Endothelial cell of umbilical vein (primary cell): ENCODE data around the gene SPAM1. TPM values are rescaled to one million over a fixed set of nuclear protein-coding genes. Genes with fewer than 3 reads are reported as not detected.

Experiments used
- BruUV-seq: library from RNA; stranded (reverse); fragments of 400-500 nt; replicated peaks from 2 replicates; lab custom pipeline; 2021; lab: Mats Ljungman, UMichigan
- CTCF ChIA-PET: fragments of 300-600, 350-600 bp; sonication (Branson Sonifier 250); formaldehyde crosslinking; loops from one replicate; lab custom pipeline; 2021; ENCODE audit warnings: antibody characterized with exemption, inconsistent platforms; lab: Charles Lee
- POLR2A ChIA-PET: fragments of 300-600, 350-600 bp; sonication (Branson Sonifier 250); formaldehyde crosslinking; loops from one replicate; lab custom pipeline; 2021; ENCODE audit warnings: antibody characterized with exemption, inconsistent platforms; lab: Charles Lee
- DNase-seq: peaks from one replicate; pipeline ENCODE4 v3.0.0-alpha.2; 2011; ENCODE audit warnings: low read depth, low spot score
- FAIRE-seq: peaks from 2 replicates; lab custom pipeline; 2011; peaks lifted over from hg19 to GRCh38; lab: Jason Lieb, UNC
- H2AFZ ChIP-seq: 2 replicates; pipeline ENCODE4 v1.6.0; 2012; ENCODE audit warnings: low read depth, low read length, control low read depth, inconsistent platforms
- H3K27ac ChIP-seq: 2 replicates; pipeline ENCODE4 v1.5.1; 2011; ENCODE audit warnings: low read depth, mild to moderate bottlenecking, control low read depth, low read length, moderate library complexity; ENCODE audit not compliant: insufficient read depth
- H3K27me3 ChIP-seq, 2 experiments: 2 replicates each; pipeline versions ENCODE4 v1.6.0 to v1.6.1; 2011; ENCODE audit warnings: low read length in 2 of 2, mixed read lengths in 1 of 2; ENCODE audit not compliant: control insufficient read depth in 2 of 2, insufficient read depth in 2 of 2
- H3K36me3 ChIP-seq, 2 experiments: 2 replicates in 1 of 2; 3 replicates in 1 of 2; pipeline ENCODE4 v1.5.1; 2011; ENCODE audit warnings: low read length in 2 of 2, mild to moderate bottlenecking in 1 of 2, moderate library complexity in 1 of 2; ENCODE audit not compliant: control insufficient read depth in 2 of 2, insufficient read depth in 2 of 2; ENCODE audit errors: extremely low read depth in 1 of 2
- H3K4me1 ChIP-seq: 3 replicates; pipeline ENCODE4 v1.5.1; 2011; ENCODE audit warnings: mild to moderate bottlenecking, low read length; ENCODE audit not compliant: control insufficient read depth, insufficient read depth; ENCODE audit errors: extremely low read depth
- H3K4me2 ChIP-seq: 2 replicates; pipeline ENCODE4 v1.6.1; 2011; ENCODE audit warnings: low read length, control low read depth, mixed read lengths; ENCODE audit not compliant: insufficient read depth
- H3K4me3 ChIP-seq, 3 experiments: fragments of 200-600 bp in 1 of 3; sonication (generic), shearing (Covaris generic) in 1 of 3; replicated peaks in 1 of 3; 2 replicates each; pipeline ENCODE4 v1.5.1; 2011 to 2016; ENCODE audit warnings: control low read depth in 3 of 3, low read length in 3 of 3, mild to moderate bottlenecking in 2 of 3, inconsistent platforms in 1 of 3, low read depth in 1 of 3, moderate library complexity in 1 of 3; ENCODE audit not compliant: insufficient read depth in 1 of 3
- H3K79me2 ChIP-seq: 2 replicates; pipeline ENCODE4 v1.6.0; 2012; ENCODE audit warnings: low read length, inconsistent platforms; ENCODE audit not compliant: control insufficient read depth, insufficient read depth
- H3K9ac ChIP-seq: replicated peaks from 2 replicates; pipeline ENCODE3; 2011; ENCODE audit warnings: low read length, control low read depth; ENCODE audit not compliant: insufficient read depth; ENCODE audit errors: extremely low read depth
- H3K9me1 ChIP-seq: replicated peaks from 3 replicates; pipeline ENCODE4 v1.6.0; 2011; ENCODE audit warnings: mild to moderate bottlenecking, low read length; ENCODE audit not compliant: control insufficient read depth, insufficient read depth; ENCODE audit errors: extremely low read depth
- H3K9me3 ChIP-seq: replicated peaks from 2 replicates; pipeline ENCODE4 v1.5.1; 2012; ENCODE audit warnings: low read length, inconsistent platforms; ENCODE audit not compliant: control insufficient read depth, insufficient read depth
- H4K20me1 ChIP-seq: replicated peaks from 2 replicates; pipeline ENCODE3; 2011; ENCODE audit warnings: mild to moderate bottlenecking, low read length; ENCODE audit not compliant: control insufficient read depth, insufficient read depth; ENCODE audit errors: extremely low read depth
- CTCF ChIP-seq, 2 donors: IDR thresholded peaks; 1 replicate in 1 of 2; 2 replicates in 1 of 2; pipeline ENCODE4 v1.5.1; 2011; ENCODE audit warnings: low read length in 2 of 2, mild to moderate bottlenecking in 2 of 2, moderate library complexity in 2 of 2, control low read depth in 1 of 2, inconsistent platforms in 1 of 2, low read depth in 1 of 2; ENCODE audit not compliant: insufficient read depth in 1 of 2; ENCODE audit errors: extremely low read depth in 1 of 2
- EZH2 ChIP-seq: IDR thresholded peaks from 2 replicates; pipeline ENCODE4 v1.6.1; 2012; ENCODE audit warnings: borderline replicate concordance, low read depth, mild to moderate bottlenecking, moderate library complexity, low read length, inconsistent platforms; ENCODE audit not compliant: severe bottlenecking
- FOS ChIP-seq: IDR thresholded peaks from 2 replicates; pipeline ENCODE4 v1.6.1; 2011; ENCODE audit warnings: mild to moderate bottlenecking, low read length, moderate library complexity, borderline replicate concordance; ENCODE audit not compliant: insufficient read depth
- JUN ChIP-seq: IDR thresholded peaks from 2 replicates; pipeline ENCODE4 v1.6.1; 2011; ENCODE audit warnings: borderline replicate concordance, low read depth; ENCODE audit not compliant: insufficient read length, insufficient read depth
- POLR2A ChIP-seq: IDR thresholded peaks from 2 replicates; pipeline ENCODE4 v1.6.1; 2012; ENCODE audit warnings: low read depth, mild to moderate bottlenecking, control low read depth, low read length
- dilution Hi-C: fragments of 300-500 bp; cut with MboI; formaldehyde crosslinking; loops from one replicate; pipeline ENCODE4 v1.15.0; 2019; ENCODE audit warnings: low sequenced_read_pairs; ENCODE audit not compliant: extremely low pct_ligation_motif_present
- intact Hi-C: fragments of 100-400 bp; cut with micrococcal nuclease; formaldehyde crosslinking; loops from one replicate; pipeline ENCODE4 v1.10.0; 2022
- polyA plus RNA-seq, 4 experiments: library from polyadenylated mRNA; depleted of rRNA in 3 of 4; stranded (reverse) in 3 of 4; unstranded in 1 of 4; fragments of >200 nt; gene quantifications; 2 replicates each; pipeline versions ENCODE4 v1.2.1 to v1.2.3, GENCODE V29; 2011 to 2012; ENCODE audit warnings: missing spikeins in 1 of 4
- total RNA-seq: library from RNA; stranded (reverse); gene quantifications from 2 replicates; pipeline ENCODE4 v1.2.3, GENCODE V29; 2021

The SPAM1 gene
- total and polyA plus RNA-seq, 2 donors (not counting 3 experiments of a cell fraction or from before 2014, with no cell fraction given): not detected

GRCh38 chr7:123935436-123936381 lies 10.7 kb downstream of the SPAM1 start:
- Histone ChIP-seq H3K9me3 (no peaks in the 10 kb centered on the region), H3K27me3 (no peaks in the 10 kb centered on the region), H3K36me3 (no peaks in the 10 kb centered on the region), H3K27ac (no peak overlapping the region), H3K4me2 (no peak overlapping the region), H3K4me3 (no peak overlapping the region), H3K4me1 (no peaks in the 10 kb centered on the region), H3K79me2 (no peaks in the 10 kb centered on the region), H3K9ac (no peak overlapping the region), H4K20me1 (no peaks in the 10 kb centered on the region), H3K9me1 (no peaks in the 10 kb centered on the region), H2AFZ (no peak overlapping the region)
- TF ChIP-seq JUN: no peak
- no peak for TF ChIP-seq FOS
- no peak for TF ChIP-seq POLR2A
- no peak for TF ChIP-seq EZH2
- TF ChIP-seq CTCF (IDR thresholded peaks at IDR 0.05; ENCODE audit: extremely low read depth in 1 of 2, insufficient read depth in 1 of 2, low read depth in 1 of 2, low read length in 2 of 2): no peak
- dilution Hi-C loops: no loop called here
- BruUV-seq: no TSS peak
- no peak for DNase-seq
- POLR2A ChIA-PET: no interaction called here
- FAIRE-seq: no peak
- CTCF ChIA-PET: no interaction called here
- intact Hi-C loops: no loop called here
